NCI-H2227 treated with DMSO at 0.1 percent for 48 hours (cell line): ENCODE data around the gene HSD17B3.
"Not testable (repeated sequence)": the region's sequence is repeated elsewhere in the genome, so short reads cannot be mapped to it uniquely, and the experiment has no call there.

Source experiments
- DNase-seq: peaks from one replicate; lab custom pipeline; 2025; lab: John Stamatoyannopoulos, UW

The HSD17B3 gene

GRCh38 chr9:96236337-96236736, 65.6 kb downstream of the HSD17B3 start:
- DNase-seq = not testable (repeated sequence)

- no peak for DNase-seq
Measured at GRCh38 chr9:96232539-96233241, 69.3 kb downstream of the HSD17B3 start.

- no peak for DNase-seq
Measured at GRCh38 chr9:96232164-96232538, 69.8 kb downstream of the HSD17B3 start.

GRCh38 chr9:96230002-96230401, 72.0 kb downstream of the HSD17B3 start:
- no peak for DNase-seq

DNA sequence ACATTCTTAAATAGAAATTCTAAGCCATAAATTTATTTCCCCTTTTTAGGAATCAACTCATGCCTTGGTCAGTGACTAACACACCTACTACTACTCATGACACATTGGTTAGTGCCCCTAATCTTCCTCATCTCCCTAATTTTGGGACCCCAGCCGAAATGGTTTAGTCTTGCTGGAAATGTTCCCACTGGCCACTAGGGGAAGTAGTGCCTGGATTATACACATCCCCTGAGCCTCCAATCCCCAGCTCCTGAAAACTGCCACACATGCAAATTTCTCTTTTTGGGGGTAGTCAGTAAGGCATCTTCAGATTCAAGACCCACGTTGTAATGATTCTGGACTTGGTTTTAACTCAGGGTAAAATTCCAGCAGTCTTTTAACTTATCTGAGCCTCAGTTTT, 79.8 kb downstream of the HSD17B3 start:
- DNase-seq = no peak

DNA sequence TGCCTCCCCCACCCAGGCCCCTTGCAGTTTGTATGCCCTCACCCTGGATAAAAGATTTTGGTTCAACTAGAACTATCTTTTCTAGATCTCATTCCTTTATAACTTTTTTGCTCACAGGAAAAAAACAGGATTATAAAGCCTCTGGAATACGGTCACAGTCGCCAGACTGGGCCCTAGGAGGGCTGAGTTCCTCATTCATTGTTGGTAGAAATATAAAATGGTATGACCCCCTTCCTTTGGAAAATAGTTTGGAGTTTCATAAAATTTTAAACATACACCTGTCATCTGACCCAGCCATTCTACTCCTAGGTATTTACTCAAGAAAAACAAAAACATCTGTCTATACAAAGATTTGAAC, 82.1 kb downstream of the HSD17B3 start:
- DNase-seq = no peak

GRCh38 chr9:96219026-96219899, 82.7 kb downstream of the HSD17B3 start:
- DNase-seq = no peak

GRCh38 chr9:96217754-96218693, 84.0 kb downstream of the HSD17B3 start:
- DNase-seq = peak; percentile 75

GRCh38 chr9:96217294-96217707, 84.7 kb downstream of the HSD17B3 start:
- DNase-seq = no peak

DNA sequence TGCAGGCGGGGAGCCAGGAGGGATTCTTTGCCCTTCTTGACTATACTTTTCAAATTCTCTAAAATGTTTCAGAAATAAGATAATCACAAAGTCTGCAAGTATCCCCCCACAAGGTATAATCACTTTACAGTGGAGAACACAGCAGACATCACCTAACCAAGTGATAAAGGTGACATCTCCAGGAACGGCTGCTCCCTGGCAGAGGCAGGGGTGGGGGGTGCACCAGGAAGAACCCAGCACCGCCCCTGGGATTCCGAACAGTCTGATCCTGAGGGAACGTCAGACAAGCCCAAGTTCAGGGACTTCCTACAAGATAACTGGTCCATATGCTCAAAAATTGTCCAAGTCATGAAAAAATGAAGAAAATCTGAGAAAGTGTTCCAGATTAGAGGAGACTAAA, 85.4 kb downstream of the HSD17B3 start:
- no peak for DNase-seq

DNA sequence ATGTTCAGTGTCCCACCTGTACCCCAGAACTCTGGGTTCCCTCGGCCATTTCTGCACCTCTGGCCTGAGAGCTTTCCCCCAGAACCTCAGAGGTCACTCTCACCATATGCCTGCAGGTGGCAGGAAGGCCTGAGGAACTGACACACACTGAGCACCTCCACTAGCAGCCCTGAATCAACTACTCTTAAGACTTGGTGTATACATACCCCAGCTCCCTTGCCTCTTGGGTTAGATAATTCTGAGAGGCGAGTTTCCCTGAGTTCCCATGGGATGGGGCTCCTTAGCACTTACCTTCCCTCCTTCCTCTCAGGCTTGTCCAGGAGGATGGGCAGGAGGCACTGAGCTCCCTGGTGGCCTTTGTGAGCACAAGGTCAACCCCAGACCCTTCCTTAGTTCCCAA, 86.1 kb downstream of the HSD17B3 start:
- no peak for DNase-seq

DNA sequence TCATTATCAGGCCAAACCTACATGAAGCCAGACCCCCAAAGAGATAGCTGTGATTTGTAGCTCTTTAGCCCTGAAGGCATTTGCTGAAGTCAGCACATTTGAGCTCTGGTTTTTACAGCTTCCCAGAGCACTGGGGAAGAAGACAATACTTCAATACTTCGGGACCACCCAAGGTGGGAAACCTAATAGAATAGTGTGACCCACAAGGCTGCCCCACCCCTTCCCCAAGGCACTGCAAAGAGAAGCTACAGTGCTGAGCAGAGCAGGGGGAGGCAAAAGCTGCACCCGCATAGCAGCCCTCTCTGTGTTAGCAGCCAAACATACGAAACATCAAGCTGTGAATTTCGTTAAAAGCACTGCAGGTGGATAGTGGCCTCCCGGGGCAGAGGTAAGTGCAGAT, 87.3 kb downstream of the HSD17B3 start:
- no peak for DNase-seq

GRCh38 chr9:96209407-96210271, 92.3 kb downstream of the HSD17B3 start:
- DNase-seq = no peak

DNA sequence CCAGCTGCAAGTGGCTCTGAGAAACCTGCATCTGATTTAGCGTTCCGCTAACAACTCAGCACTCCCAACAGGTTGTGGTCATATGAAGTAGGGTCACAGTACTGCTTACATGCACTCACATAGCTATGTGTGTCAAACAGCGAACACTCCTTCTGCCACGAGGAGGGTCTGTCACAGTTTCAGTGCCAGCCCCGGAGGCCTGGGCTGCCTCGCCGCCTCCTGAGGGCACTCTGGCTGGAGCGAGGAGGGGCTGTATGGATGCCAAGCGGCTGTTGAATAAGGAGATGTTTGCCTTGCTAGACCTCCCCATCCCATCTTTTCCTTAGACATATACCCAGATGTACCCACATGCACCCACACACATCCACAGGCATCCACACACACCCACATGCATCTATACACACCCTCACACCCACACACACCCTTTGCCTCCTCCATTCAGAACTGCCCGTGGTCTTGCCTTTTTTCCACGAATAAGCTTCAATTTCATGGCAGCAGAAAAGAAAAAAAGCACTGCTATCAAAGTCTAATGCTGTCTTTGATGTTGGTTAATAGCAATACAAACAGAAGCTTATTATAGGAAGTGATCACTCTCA, 95.7 kb downstream of the HSD17B3 start:
- no peak for DNase-seq

GRCh38 chr9:96204853-96205252, 97.1 kb downstream of the HSD17B3 start:
- no peak for DNase-seq

GRCh38 chr9:96203867-96204501, 98.0 kb downstream of the HSD17B3 start:
- DNase-seq = no peak

GRCh38 chr9:96202971-96203780, 98.8 kb downstream of the HSD17B3 start:
- no peak for DNase-seq

- no peak for DNase-seq
Measured at GRCh38 chr9:96201140-96201539, 100.8 kb downstream of the HSD17B3 start.

GRCh38 chr9:96199006-96199405, 103.0 kb downstream of the HSD17B3 start:
- DNase-seq = no peak

- no peak for DNase-seq
Measured at GRCh38 chr9:96195541-96195940, 106.4 kb downstream of the HSD17B3 start.
